Astrocyte (in vitro differentiated cells and primary cell): ENCODE data around the gene PARP14. TPM values are rescaled to one million over a fixed set of nuclear protein-coding genes. Genes with fewer than 3 reads are reported as not detected.
A peak's percentile ranks its signal among the peaks of the same experiment; 100 is the strongest.

Experiments
- DNase-seq: peaks from one replicate; pipeline ENCODE4 v3.0.0-alpha.2; 2010; ENCODE audit warnings: low read depth
- FAIRE-seq: peaks from 2 replicates; lab custom pipeline; 2011; peaks lifted over from hg19 to GRCh38; lab: Jason Lieb, UNC
- H2AFZ ChIP-seq: 2 replicates; pipeline ENCODE4 v1.6.0; 2012; ENCODE audit warnings: low read depth, low read length, inconsistent platforms
- H3K27ac ChIP-seq: 2 replicates; pipeline ENCODE4 v1.5.1; 2011; ENCODE audit warnings: low read depth, low read length, inconsistent platforms
- H3K27me3 ChIP-seq: 2 replicates; pipeline ENCODE4 v1.6.0; 2011; ENCODE audit warnings: low read length, inconsistent platforms; ENCODE audit not compliant: insufficient read depth
- H3K36me3 ChIP-seq: 2 replicates; pipeline ENCODE4 v1.5.1; 2011; ENCODE audit warnings: low read length, inconsistent platforms; ENCODE audit not compliant: insufficient read depth
- H3K4me1 ChIP-seq: 2 replicates; pipeline ENCODE4 v1.5.1; 2011; ENCODE audit warnings: low read length, inconsistent platforms; ENCODE audit not compliant: insufficient read depth
- H3K4me2 ChIP-seq: 2 replicates; pipeline ENCODE4 v1.6.0; 2012; ENCODE audit warnings: low read length, inconsistent platforms
- H3K4me3 ChIP-seq: 2 replicates; pipeline ENCODE4 v1.5.1; 2011; ENCODE audit warnings: low read depth, mild to moderate bottlenecking, low read length, inconsistent platforms; ENCODE audit not compliant: insufficient read depth
- H3K79me2 ChIP-seq: 2 replicates; pipeline ENCODE4 v1.6.0; 2012; ENCODE audit warnings: mild to moderate bottlenecking, low read length, inconsistent platforms; ENCODE audit not compliant: insufficient read depth
- H3K9ac ChIP-seq: 2 replicates; pipeline ENCODE4 v1.6.0; 2012; ENCODE audit warnings: mild to moderate bottlenecking, low read length, inconsistent platforms
- H3K9me3 ChIP-seq: 2 replicates; pipeline ENCODE4 v1.5.1; 2012; ENCODE audit warnings: low read depth, mild to moderate bottlenecking, low read length, inconsistent platforms; ENCODE audit not compliant: insufficient read depth
- H4K20me1 ChIP-seq: 2 replicates; pipeline ENCODE4 v1.6.0; 2012; ENCODE audit warnings: low read length, inconsistent platforms; ENCODE audit not compliant: insufficient read depth
- H3K27ac Mint-ChIP-seq: one replicate; pipeline ENCODE4 v1.8.0; 2021; ENCODE audit warnings: mild to moderate bottlenecking, mixed read lengths; ENCODE audit not compliant: unreplicated experiment
- H3K27me3 Mint-ChIP-seq: one replicate; pipeline ENCODE4 v1.8.0; 2021; ENCODE audit warnings: low read depth, mixed read lengths; ENCODE audit not compliant: unreplicated experiment
- H3K36me3 Mint-ChIP-seq: one replicate; pipeline ENCODE4 v1.8.0; 2021; ENCODE audit warnings: low read depth, mixed read lengths; ENCODE audit not compliant: unreplicated experiment
- H3K4me1 Mint-ChIP-seq: one replicate; pipeline ENCODE4 v1.8.0; 2021; ENCODE audit warnings: low read depth, mixed read lengths; ENCODE audit not compliant: unreplicated experiment
- H3K4me3 Mint-ChIP-seq: one replicate; pipeline ENCODE4 v1.8.0; 2021; ENCODE audit warnings: mild to moderate bottlenecking, moderate library complexity, mixed read lengths; ENCODE audit not compliant: unreplicated experiment
- H3K9me3 Mint-ChIP-seq: one replicate; pipeline ENCODE4 v1.8.0; 2021; ENCODE audit warnings: mild to moderate bottlenecking, mixed read lengths; ENCODE audit not compliant: unreplicated experiment
- CTCF ChIP-seq: IDR thresholded peaks from 2 replicates; pipeline ENCODE4 v1.5.1; 2011; ENCODE audit warnings: low read depth, mild to moderate bottlenecking, inconsistent platforms, low read length, moderate library complexity; ENCODE audit not compliant: insufficient read depth
- EZH2 ChIP-seq: IDR thresholded peaks from 2 replicates; pipeline ENCODE4 v1.6.1; 2012; ENCODE audit warnings: mild to moderate bottlenecking, low read length, inconsistent platforms; ENCODE audit not compliant: insufficient read depth
- total RNA-seq: library from RNA; stranded (reverse); gene quantifications from 2 replicates; pipeline ENCODE4 v1.2.1, GENCODE V29; 2021

PARP14 gene
- total RNA-seq, 1 donor from 2014 or later: 148 TPM

GRCh38 chr3:122679882-122680474 is 661 bp upstream of the PARP14 start:
- Histone ChIP-seq H3K79me2 (peaks cover 9% of the 10 kb centered on the region), H4K20me1 (no peaks in the 10 kb centered on the region), H3K4me1 (peaks cover 26% of the 10 kb centered on the region), H3K36me3 (no peaks in the 10 kb centered on the region), H3K27me3 (no peaks in the 10 kb centered on the region), H3K4me3 (peak overlapping the region; percentile 81), H3K9me3 (no peaks in the 10 kb centered on the region), H2AFZ (peak overlapping the region; percentile 83), H3K4me2 (peak overlapping the region; percentile 95), H3K9ac (peak overlapping the region; percentile 89), H3K27ac (peak overlapping the region; percentile 66)
- Mint-ChIP-seq H3K9me3 (peaks cover 3% of the 10 kb centered on the region), H3K4me3 (peak overlapping the region; percentile 91), H3K27me3 (no peaks in the 10 kb centered on the region), H3K27ac (peak overlapping the region; percentile 98), H3K36me3 (peaks cover 9% of the 10 kb centered on the region), H3K4me1 (peaks cover 31% of the 10 kb centered on the region)
- no peak for TF ChIP-seq CTCF
- no peak for TF ChIP-seq EZH2
- FAIRE-seq (no peak), DNase-seq (no peak)

- Mint-ChIP-seq H3K9me3 (peaks cover 3% of the 10 kb centered on the region), H3K4me1 (peaks cover 31% of the 10 kb centered on the region), H3K4me3 (peak overlapping the region; percentile 93), H3K27ac (peak overlapping the region; percentile 86), H3K27me3 (no peaks in the 10 kb centered on the region), H3K36me3 (peaks cover 12% of the 10 kb centered on the region)
- Histone ChIP-seq H3K27me3 (no peaks in the 10 kb centered on the region), H3K4me2 (peak overlapping the region; percentile 95), H3K4me1 (peaks cover 26% of the 10 kb centered on the region), H3K9me3 (no peaks in the 10 kb centered on the region), H3K36me3 (no peaks in the 10 kb centered on the region), H3K27ac (no peak overlapping the region), H2AFZ (peak overlapping the region; percentile 71), H3K79me2 (peaks cover 9% of the 10 kb centered on the region), H3K9ac (peak overlapping the region; percentile 89), H3K4me3 (peak overlapping the region; percentile 81), H4K20me1 (no peaks in the 10 kb centered on the region)
- DNase-seq (no peak), FAIRE-seq (no peak)
- no peak for TF ChIP-seq CTCF
- no peak for TF ChIP-seq EZH2
These were observed 790 bp downstream of the PARP14 start for GRCh38 chr3:122681284-122681973.
